ENCODE measurements around the gene ABCC4. TPM values are rescaled to one million over a fixed set of nuclear protein-coding genes. Genes with fewer than 3 reads are reported as not detected.

ABCC4 gene
- total RNA-seq, 2 experiments from 2014 or later, result 9.6 to 11.8 TPM

- ChIA-PET CTCF (no interaction called here), POLR2A (no interaction called here)
- Mint-ChIP-seq H3K9me3 (no peaks in the 10 kb centered on the region), H3K27ac (no peak overlapping the region), H3K4me3 (no peak overlapping the region), H3K4me1 (ENCODE audit: low read depth) (peaks cover 4% of the 10 kb centered on the region), H3K27me3 (no peaks in the 10 kb centered on the region), H3K36me3 (ENCODE audit: low read depth) (peaks cover 26% of the 10 kb centered on the region)
- ATAC-seq (no peak), DNase-seq (no peak)
- no peak for TF ChIP-seq CTCF (IDR thresholded peaks at IDR 0.05)
- intact Hi-C loops (cut with micrococcal nuclease), result no loop called here
Observed at GRCh38 chr13:95086761-95087160, 214.5 kb downstream of the ABCC4 start.

GRCh38 chr13:95083758-95084157 lies 217.5 kb downstream of the ABCC4 start:
- CTCF ChIA-PET, result no interaction called here
- intact Hi-C loops (cut with micrococcal nuclease), result no loop called here
- H3K4me1 Mint-ChIP-seq (ENCODE audit: low read depth), result peaks cover 4% of the 10 kb centered on the region
- TF ChIP-seq CTCF (IDR thresholded peaks at IDR 0.05), result no peak
- POLR2A ChIA-PET, result no interaction called here
- ATAC-seq (no peak), DNase-seq (no peak)
- H3K4me3 Mint-ChIP-seq, result no peak overlapping the region
- H3K27me3 Mint-ChIP-seq, result no peaks in the 10 kb centered on the region
- H3K27ac Mint-ChIP-seq, result no peak overlapping the region
- peaks cover 27% of the 10 kb centered on the region for H3K36me3 Mint-ChIP-seq (ENCODE audit: low read depth)
- H3K9me3 Mint-ChIP-seq, result no peaks in the 10 kb centered on the region

GRCh38 chr13:95083066-95083465 lies 218.2 kb downstream of the ABCC4 start:
- no peak for DNase-seq
- intact Hi-C loops (cut with micrococcal nuclease), result no loop called here
- Mint-ChIP-seq H3K9me3 (no peaks in the 10 kb centered on the region), H3K27me3 (no peaks in the 10 kb centered on the region), H3K4me3 (no peak overlapping the region), H3K36me3 (ENCODE audit: low read depth) (peaks cover 28% of the 10 kb centered on the region), H3K27ac (no peak overlapping the region), H3K4me1 (ENCODE audit: low read depth) (peaks cover 3% of the 10 kb centered on the region)
- ATAC-seq, result no peak
- CTCF ChIA-PET, result no interaction called here
- TF ChIP-seq CTCF (IDR thresholded peaks at IDR 0.05), result no peak
- POLR2A ChIA-PET, result no interaction called here

GRCh38 chr13:95075506-95075905 lies 225.7 kb downstream of the ABCC4 start:
- Mint-ChIP-seq H3K4me3 (no peak overlapping the region), H3K9me3 (no peaks in the 10 kb centered on the region), H3K36me3 (ENCODE audit: low read depth) (peaks cover 48% of the 10 kb centered on the region), H3K27ac (no peak overlapping the region), H3K4me1 (ENCODE audit: low read depth) (no peaks in the 10 kb centered on the region), H3K27me3 (no peaks in the 10 kb centered on the region)
- ChIA-PET POLR2A (interaction anchor here (0.6 to 1.0 kb wide), 2 partner anchors 98 to 828 kb away, joined by 3 read pairs; no protein-coding TSS in a partner anchor), CTCF (no interaction called here)
- ATAC-seq (no peak), DNase-seq (no peak)
- no peak for TF ChIP-seq CTCF (IDR thresholded peaks at IDR 0.05)
- intact Hi-C loops (cut with micrococcal nuclease), result no loop called here

- DNase-seq (no peak), ATAC-seq (no peak)
- H3K4me3 Mint-ChIP-seq, result no peak overlapping the region
- ChIA-PET POLR2A (no interaction called here), CTCF (no interaction called here)
- no peaks in the 10 kb centered on the region for H3K4me1 Mint-ChIP-seq (ENCODE audit: low read depth)
- intact Hi-C loops (cut with micrococcal nuclease), result no loop called here
- no peak overlapping the region for H3K27ac Mint-ChIP-seq
- H3K36me3 Mint-ChIP-seq (ENCODE audit: low read depth), result peaks cover 50% of the 10 kb centered on the region
- TF ChIP-seq CTCF (IDR thresholded peaks at IDR 0.05), result no peak
- no peaks in the 10 kb centered on the region for H3K27me3 Mint-ChIP-seq
- H3K9me3 Mint-ChIP-seq, result no peaks in the 10 kb centered on the region
Observed at GRCh38 chr13:95074820-95075219, 226.4 kb downstream of the ABCC4 start.

All from activated CD8-positive, alpha-beta T cell treated with anti-CD3 and anti-CD28 coated beads for 36 hours (primary cell).